Vagina (tissue), 2 donors: ENCODE data around the gene ACSL3. TPM values are rescaled to one million over a fixed set of nuclear protein-coding genes. Genes with fewer than 3 reads are reported as not detected.

Experiments used
- DNase-seq, 2 donors: peaks; one replicate each; pipeline ENCODE4 v3.0.0-alpha.2; 2017; ENCODE audit errors: extremely low spot score in 2 of 2
- H3K27ac ChIP-seq: fragments of 200-600 bp; sonication (generic); one replicate; pipeline ENCODE4 v1.5.1; 2019
- H3K27me3 ChIP-seq: fragments of 200-600 bp; sonication (generic); one replicate; pipeline ENCODE4 v1.5.1; 2019
- H3K36me3 ChIP-seq, 2 donors: fragments of 200-600 bp; sonication (generic); one replicate each; pipeline ENCODE4 v1.5.1; 2017 to 2019
- H3K4me1 ChIP-seq: fragments of 200-600 bp; sonication (generic); one replicate; pipeline ENCODE4 v1.5.1; 2019
- H3K4me3 ChIP-seq, 2 donors: fragments of 200-600 bp; sonication (generic); 1 replicate in 1 of 2; 2 replicates in 1 of 2; pipeline ENCODE4 v1.5.1; 2016 to 2019
- H3K9me3 ChIP-seq: fragments of 200-600 bp; sonication (generic); one replicate; pipeline ENCODE4 v1.5.1; 2019
- POLR2A ChIP-seq, 2 donors: fragments of 450-650 bp; IDR thresholded peaks; one replicate each; pipeline ENCODE4 v1.6.1; 2017; ENCODE audit warnings: antibody characterized with exemption in 2 of 2, mild to moderate bottlenecking in 2 of 2, moderate library complexity in 2 of 2
- POLR2AphosphoS5 ChIP-seq, 2 donors: sonication (generic); formaldehyde crosslinking; IDR thresholded peaks; one replicate each; pipeline ENCODE4 v1.9.0; 2017; ENCODE audit warnings: antibody characterized with exemption in 2 of 2, mild to moderate bottlenecking in 2 of 2, low read depth in 1 of 2; ENCODE audit not compliant: insufficient read depth in 1 of 2
- intact Hi-C: fragments of 100-400 bp; cut with DNase I; formaldehyde crosslinking; loops from one replicate; pipeline ENCODE4 v1.15.1; 2023
- total RNA-seq: library from RNA; depleted of rRNA; stranded (reverse); fragments of >200 nt; gene quantifications from one replicate; pipeline ENCODE4 v1.2.3, GENCODE V29; 2016
- TF ChIP-seq, protein P1 (sequence below), 3 experiments: fragments of 450-650 bp in 2 of 3; fragments of 200-600 bp in 1 of 3; sonication (generic) in 1 of 3; IDR thresholded peaks; one replicate each; pipeline ENCODE4 v1.5.1; 2017 to 2019; ENCODE audit warnings: antibody characterized with exemption in 3 of 3, mild to moderate bottlenecking in 2 of 3, moderate library complexity in 2 of 3

ACSL3 gene
- total RNA-seq, 1 donor from 2014 or later: 60.4 TPM

DNA sequence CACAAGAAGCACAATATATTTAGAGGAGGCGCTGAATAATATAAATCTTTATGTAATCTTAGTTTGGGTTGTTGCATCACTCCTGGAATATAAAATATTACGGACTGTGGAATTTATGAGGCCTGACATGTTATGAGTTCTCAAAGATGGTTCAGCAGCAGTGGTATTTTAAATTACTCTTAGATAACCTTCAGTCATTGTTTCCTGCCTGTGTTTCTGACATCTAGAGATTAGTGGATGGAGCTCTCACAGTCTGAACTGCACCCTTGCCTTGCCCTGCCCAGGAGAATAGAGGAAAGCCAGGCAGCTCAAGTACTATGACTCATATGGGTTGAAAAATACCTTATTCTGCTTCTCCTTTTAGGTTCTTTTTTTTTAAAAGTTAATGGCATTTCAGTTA lies 70.0 kb downstream of the ACSL3 start:
- Histone ChIP-seq H3K36me3 (peaks cover 0 to 34% of the 10 kb centered on the region in 2 donors), H3K4me1 (no peaks in the 10 kb centered on the region), H3K27ac (no peak overlapping the region), H3K4me3 (no peak overlapping the region), H3K9me3 (no peaks in the 10 kb centered on the region), H3K27me3 (no peaks in the 10 kb centered on the region)
- DNase-seq: no peak
- intact Hi-C loops: no loop called here
- TF ChIP-seq POLR2AphosphoS5 (IDR thresholded peaks at IDR 0.05; ENCODE audit: insufficient read depth in 1 of 2, low read depth in 1 of 2) (no peak), POLR2A (IDR thresholded peaks at IDR 0.05) (no peak)
- TF ChIP-seq, protein P1, sequence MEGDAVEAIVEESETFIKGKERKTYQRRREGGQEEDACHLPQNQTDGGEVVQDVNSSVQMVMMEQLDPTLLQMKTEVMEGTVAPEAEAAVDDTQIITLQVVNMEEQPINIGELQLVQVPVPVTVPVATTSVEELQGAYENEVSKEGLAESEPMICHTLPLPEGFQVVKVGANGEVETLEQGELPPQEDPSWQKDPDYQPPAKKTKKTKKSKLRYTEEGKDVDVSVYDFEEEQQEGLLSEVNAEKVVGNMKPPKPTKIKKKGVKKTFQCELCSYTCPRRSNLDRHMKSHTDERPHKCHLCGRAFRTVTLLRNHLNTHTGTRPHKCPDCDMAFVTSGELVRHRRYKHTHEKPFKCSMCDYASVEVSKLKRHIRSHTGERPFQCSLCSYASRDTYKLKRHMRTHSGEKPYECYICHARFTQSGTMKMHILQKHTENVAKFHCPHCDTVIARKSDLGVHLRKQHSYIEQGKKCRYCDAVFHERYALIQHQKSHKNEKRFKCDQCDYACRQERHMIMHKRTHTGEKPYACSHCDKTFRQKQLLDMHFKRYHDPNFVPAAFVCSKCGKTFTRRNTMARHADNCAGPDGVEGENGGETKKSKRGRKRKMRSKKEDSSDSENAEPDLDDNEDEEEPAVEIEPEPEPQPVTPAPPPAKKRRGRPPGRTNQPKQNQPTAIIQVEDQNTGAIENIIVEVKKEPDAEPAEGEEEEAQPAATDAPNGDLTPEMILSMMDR (IDR thresholded peaks at IDR 0.05): no peak

DNA sequence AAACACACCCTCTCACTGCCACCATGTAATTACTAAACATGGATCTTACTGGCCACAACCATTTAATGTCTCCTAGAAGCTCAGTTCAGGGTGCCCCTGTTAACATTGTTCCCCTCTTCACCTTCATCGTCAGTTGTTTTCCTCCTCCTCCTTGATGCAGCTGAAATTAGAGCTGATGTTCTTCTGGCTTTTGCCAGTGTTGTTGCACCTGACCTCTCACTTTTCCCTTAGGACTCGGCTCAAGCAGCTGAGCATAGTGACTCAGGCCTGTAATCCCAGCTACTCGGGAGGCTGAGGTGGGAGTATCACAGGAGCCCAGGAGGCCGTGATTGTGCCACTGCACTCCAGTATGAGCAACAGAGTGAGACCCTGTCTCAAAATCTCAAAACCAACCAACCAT lies 70.8 kb downstream of the ACSL3 start:
- peaks cover 0 to 37% of the 10 kb centered on the region in 2 donors for H3K36me3 ChIP-seq
- TF ChIP-seq POLR2AphosphoS5 (IDR thresholded peaks at IDR 0.05; ENCODE audit: insufficient read depth in 1 of 2, low read depth in 1 of 2) (no peak), POLR2A (IDR thresholded peaks at IDR 0.05) (no peak)
- TF ChIP-seq, protein P1 (IDR thresholded peaks at IDR 0.05): no peak
- intact Hi-C loops: no loop called here
- no peaks in the 10 kb centered on the region for H3K4me1 ChIP-seq
- H3K9me3 ChIP-seq: no peaks in the 10 kb centered on the region
- H3K27me3 ChIP-seq: no peaks in the 10 kb centered on the region
- DNase-seq: no peak
- no peak overlapping the region for H3K27ac ChIP-seq
- no peak overlapping the region for H3K4me3 ChIP-seq

DNA sequence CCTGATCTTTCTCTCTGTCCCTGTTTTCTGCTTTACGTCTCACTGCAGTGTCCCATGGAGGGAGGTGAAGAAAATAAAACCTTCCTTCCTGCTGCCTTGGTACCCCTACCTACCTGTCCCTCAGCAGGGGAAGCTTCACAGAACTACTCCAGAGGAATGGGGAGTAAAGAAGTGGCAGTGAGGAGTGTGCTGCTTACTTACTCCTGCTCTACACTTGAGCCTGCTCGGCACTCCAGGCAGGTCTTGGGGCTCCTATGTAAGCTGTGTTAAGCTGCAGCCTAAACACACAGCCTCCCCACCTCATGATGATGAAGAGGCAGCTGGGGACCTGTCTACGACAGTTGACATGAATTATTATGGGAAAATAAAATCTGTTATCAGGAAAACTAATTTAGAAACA lies 72.6 kb downstream of the ACSL3 start:
- H3K9me3 ChIP-seq: no peaks in the 10 kb centered on the region
- no peak overlapping the region for H3K27ac ChIP-seq
- no peaks in the 10 kb centered on the region for H3K27me3 ChIP-seq
- TF ChIP-seq POLR2AphosphoS5 (IDR thresholded peaks at IDR 0.05; ENCODE audit: insufficient read depth in 1 of 2, low read depth in 1 of 2) (no peak), POLR2A (IDR thresholded peaks at IDR 0.05) (no peak)
- TF ChIP-seq, protein P1 (IDR thresholded peaks at IDR 0.05): no peak
- no peaks in the 10 kb centered on the region for H3K4me1 ChIP-seq
- intact Hi-C loops: no loop called here
- H3K36me3 ChIP-seq: peaks cover 0 to 40% of the 10 kb centered on the region in 2 donors
- H3K4me3 ChIP-seq: no peak overlapping the region
- no peak for DNase-seq

DNA sequence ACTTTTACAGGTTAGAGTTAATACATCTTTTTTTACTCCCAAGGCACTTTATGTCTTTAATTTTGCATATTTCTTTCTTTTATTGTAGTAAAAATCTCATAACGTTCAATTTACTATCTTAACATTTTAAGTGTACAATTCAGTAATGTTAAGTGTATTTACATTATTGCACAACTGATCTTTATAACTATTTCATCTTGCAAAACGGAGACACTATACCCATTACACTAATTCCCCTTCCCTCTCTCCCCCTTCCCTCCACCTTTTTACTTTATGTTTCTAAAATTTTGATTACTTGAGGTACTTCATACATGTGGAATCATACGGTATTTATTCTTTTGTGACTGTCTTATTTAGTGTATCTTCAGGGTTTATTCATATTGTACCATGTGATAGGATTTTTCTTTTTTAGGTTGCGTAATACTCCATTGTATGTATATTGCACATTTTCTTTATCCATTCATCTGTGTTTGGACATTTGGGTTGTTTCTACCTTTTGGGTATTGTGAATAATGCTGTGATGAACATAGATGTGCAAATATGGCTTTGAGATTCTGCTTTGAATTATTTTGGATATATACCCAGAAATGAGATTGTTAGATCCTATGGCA lies 75.0 kb downstream of the ACSL3 start:
- no peaks in the 10 kb centered on the region for H3K4me1 ChIP-seq
- H3K27ac ChIP-seq: no peak overlapping the region
- H3K4me3 ChIP-seq: no peak overlapping the region
- H3K9me3 ChIP-seq: no peaks in the 10 kb centered on the region
- no peak for TF ChIP-seq POLR2A (IDR thresholded peaks at IDR 0.05)
- TF ChIP-seq POLR2AphosphoS5 (IDR thresholded peaks at IDR 0.05; ENCODE audit: insufficient read depth in 1 of 2, low read depth in 1 of 2): no peak
- TF ChIP-seq, protein P1 (IDR thresholded peaks at IDR 0.05): no peak
- intact Hi-C loops: no loop called here
- peaks cover 0 to 51% of the 10 kb centered on the region in 2 donors for H3K36me3 ChIP-seq
- DNase-seq: no peak
- no peaks in the 10 kb centered on the region for H3K27me3 ChIP-seq

DNA sequence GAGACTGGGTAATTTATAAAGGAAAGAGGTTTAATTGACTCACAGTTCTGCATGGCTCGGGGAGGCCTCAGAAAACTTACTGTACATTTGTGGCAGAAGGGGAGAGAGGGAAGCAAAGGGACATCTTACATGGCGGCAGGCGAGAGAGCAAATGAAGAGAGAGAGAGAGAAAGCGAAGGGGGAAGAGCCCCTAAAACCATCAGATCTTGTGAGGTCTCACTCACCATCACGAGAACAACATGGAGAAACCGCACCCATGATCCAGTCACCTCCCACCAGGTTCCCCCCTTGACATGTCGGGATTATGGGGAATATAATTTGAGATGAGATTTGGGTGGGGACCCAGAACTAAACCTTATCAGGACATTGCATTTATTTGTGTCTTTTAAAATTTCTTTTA lies 75.9 kb downstream of the ACSL3 start:
- DNase-seq: no peak
- Histone ChIP-seq H3K9me3 (no peaks in the 10 kb centered on the region), H3K4me3 (no peak overlapping the region), H3K27me3 (no peaks in the 10 kb centered on the region), H3K27ac (no peak overlapping the region), H3K4me1 (no peaks in the 10 kb centered on the region), H3K36me3 (peaks cover 0 to 49% of the 10 kb centered on the region in 2 donors)
- TF ChIP-seq POLR2AphosphoS5 (IDR thresholded peaks at IDR 0.05; ENCODE audit: insufficient read depth in 1 of 2, low read depth in 1 of 2) (no peak), POLR2A (IDR thresholded peaks at IDR 0.05) (no peak)
- TF ChIP-seq, protein P1 (IDR thresholded peaks at IDR 0.05): no peak
- intact Hi-C loops: no loop called here
